NB4 (cell line): Measurements from ENCODE around the gene CCDC142.

Source experiments
- DNase-seq: peaks from one replicate; pipeline ENCODE4 v3.0.0; 2010; ENCODE audit warnings: low read depth
- H3K4me3 ChIP-seq: one replicate; pipeline ENCODE4 v1.5.1; 2011; ENCODE audit warnings: mild to moderate bottlenecking, low read depth, low read length, moderate library complexity
- MYC ChIP-seq: IDR thresholded peaks from 2 replicates; pipeline ENCODE4 v1.6.1; 2011; ENCODE audit warnings: low read depth, low read length
- POLR2A ChIP-seq: IDR thresholded peaks from 2 replicates; pipeline ENCODE4 v1.6.1; 2011; ENCODE audit warnings: mild to moderate bottlenecking; ENCODE audit not compliant: insufficient read length; ENCODE audit errors: extremely low read depth
- TF ChIP-seq, protein P1 (sequence below): IDR thresholded peaks from 2 replicates; pipeline ENCODE4 v1.6.1; 2011; ENCODE audit warnings: low read depth, low read length
- TF ChIP-seq, protein P2 (sequence below): IDR thresholded peaks from one replicate; pipeline ENCODE4 v1.5.1; 2012; ENCODE audit warnings: low read depth, low read length

Gene CCDC142

DNA sequence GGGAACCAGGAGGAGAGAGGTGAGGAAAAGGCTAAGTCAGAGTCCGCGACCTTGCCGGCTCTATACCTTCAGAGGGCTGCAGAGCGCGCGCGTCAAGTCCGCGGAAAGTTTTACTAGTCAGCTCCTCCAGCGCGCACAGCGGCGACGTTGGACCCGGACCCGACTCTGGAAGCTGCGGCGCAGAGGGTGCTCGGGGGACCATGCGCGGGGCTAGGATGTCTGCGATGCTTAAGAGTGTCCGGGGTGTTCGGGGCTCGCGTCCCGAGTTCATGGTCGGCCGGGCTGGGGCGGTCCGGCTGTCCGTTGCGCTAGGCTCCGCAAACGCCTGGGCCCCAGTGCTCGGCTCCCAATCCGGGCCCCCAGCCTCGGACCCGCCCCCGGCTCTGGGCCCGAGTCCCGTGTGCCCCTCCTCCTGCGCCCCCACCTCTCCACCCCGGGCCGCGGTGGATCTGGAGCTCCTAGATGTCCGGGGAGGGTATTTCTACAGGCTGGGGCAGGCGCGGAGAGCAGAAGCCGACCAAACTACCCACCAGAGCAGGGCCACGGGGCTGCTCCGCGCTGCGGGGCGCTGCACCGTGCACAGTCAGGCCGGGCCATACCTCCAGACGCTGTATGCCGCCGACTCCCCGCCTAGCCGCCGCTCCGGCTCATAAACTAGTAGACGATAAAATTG is 16.6 kb upstream of the CCDC142 start, which contains the start of gene LBX2:
TSS of gene LBX2 (minus strand) at position 337 of the 673 bp plus-strand sequence. CDS start at position 271, 66 bp downstream.
- no peak for DNase-seq
- TF ChIP-seq, protein P1, sequence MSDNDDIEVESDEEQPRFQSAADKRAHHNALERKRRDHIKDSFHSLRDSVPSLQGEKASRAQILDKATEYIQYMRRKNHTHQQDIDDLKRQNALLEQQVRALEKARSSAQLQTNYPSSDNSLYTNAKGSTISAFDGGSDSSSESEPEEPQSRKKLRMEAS: no peak
- TF ChIP-seq, protein P2, sequence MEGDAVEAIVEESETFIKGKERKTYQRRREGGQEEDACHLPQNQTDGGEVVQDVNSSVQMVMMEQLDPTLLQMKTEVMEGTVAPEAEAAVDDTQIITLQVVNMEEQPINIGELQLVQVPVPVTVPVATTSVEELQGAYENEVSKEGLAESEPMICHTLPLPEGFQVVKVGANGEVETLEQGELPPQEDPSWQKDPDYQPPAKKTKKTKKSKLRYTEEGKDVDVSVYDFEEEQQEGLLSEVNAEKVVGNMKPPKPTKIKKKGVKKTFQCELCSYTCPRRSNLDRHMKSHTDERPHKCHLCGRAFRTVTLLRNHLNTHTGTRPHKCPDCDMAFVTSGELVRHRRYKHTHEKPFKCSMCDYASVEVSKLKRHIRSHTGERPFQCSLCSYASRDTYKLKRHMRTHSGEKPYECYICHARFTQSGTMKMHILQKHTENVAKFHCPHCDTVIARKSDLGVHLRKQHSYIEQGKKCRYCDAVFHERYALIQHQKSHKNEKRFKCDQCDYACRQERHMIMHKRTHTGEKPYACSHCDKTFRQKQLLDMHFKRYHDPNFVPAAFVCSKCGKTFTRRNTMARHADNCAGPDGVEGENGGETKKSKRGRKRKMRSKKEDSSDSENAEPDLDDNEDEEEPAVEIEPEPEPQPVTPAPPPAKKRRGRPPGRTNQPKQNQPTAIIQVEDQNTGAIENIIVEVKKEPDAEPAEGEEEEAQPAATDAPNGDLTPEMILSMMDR: no peak
- TF ChIP-seq POLR2A (no peak), MYC (no peak)
- no peak within 1 kb of the TSS for H3K4me3 ChIP-seq

- H3K4me3 ChIP-seq: no peak overlapping the region
- TF ChIP-seq MYC (no peak), POLR2A (no peak)
- TF ChIP-seq, protein P2: no peak
- TF ChIP-seq, protein P1: no peak
- DNase-seq: peak; percentile 62
Observed at GRCh38 chr2:74498500-74499266, 15.9 kb upstream of the CCDC142 start.

- DNase-seq: no peak
- TF ChIP-seq MYC (no peak), POLR2A (no peak)
- TF ChIP-seq, protein P1: no peak
- TF ChIP-seq, protein P2: no peak
- H3K4me3 ChIP-seq: no peak overlapping the region
Observed at GRCh38 chr2:74497777-74498499, 15.1 kb upstream of the CCDC142 start.

- no peak for DNase-seq
- TF ChIP-seq, protein P2: no peak
- no peak overlapping the region for H3K4me3 ChIP-seq
Observed at GRCh38 chr2:74496997-74497776, 14.4 kb upstream of the CCDC142 start.

DNA sequence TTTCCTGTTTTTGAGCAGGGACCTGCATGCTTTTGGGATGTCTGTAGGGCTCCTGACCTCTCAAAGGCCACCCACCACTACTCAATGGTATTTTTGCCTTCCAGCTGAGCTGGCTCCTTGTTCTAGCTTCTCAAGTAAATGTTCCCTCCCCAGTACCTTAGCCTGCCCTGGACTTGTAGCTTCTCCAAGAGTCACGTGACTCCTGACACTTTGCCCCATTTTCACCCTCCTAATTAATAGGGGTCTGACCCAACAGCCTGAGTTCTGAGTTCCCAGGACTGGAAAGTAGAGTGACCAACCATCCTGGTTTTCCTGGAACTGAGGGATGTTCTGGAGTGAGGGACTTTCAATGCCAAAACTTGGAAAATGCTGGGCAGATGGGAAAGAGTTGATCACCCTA is 12.6 kb upstream of the CCDC142 start:
- no peak overlapping the region for H3K4me3 ChIP-seq
- DNase-seq: no peak
- TF ChIP-seq, protein P2: no peak
- TF ChIP-seq MYC: no peak
